ENCODE data around the gene CEP350. TPM values are rescaled to one million over a fixed set of nuclear protein-coding genes. Genes with fewer than 3 reads are reported as not detected.

The CEP350 gene
- total RNA-seq, 1 donor from 2014 or later: 31.1 TPM

- H3K4me3 ChIP-seq (ENCODE audit: low read depth, low read length): no peak overlapping the region
- DNase-seq (ENCODE audit: low read depth) (no peak), FAIRE-seq (no peak)
- TF ChIP-seq CTCF (IDR thresholded peaks at IDR 0.05; ENCODE audit: insufficient read depth, low read length, severe bottlenecking): no peak
- H3K27me3 ChIP-seq (ENCODE audit: control insufficient read depth, insufficient read depth, low read length): no peaks in the 10 kb centered on the region
- H3K36me3 ChIP-seq (ENCODE audit: control insufficient read depth, insufficient read depth, low read length): peaks cover 2% of the 10 kb centered on the region
These were observed 202.5 kb downstream of the CEP350 start for GRCh38 chr1:180157108-180157507.

GRCh38 chr1:180157576-180158057 lies 203.0 kb downstream of the CEP350 start:
- peaks cover 2% of the 10 kb centered on the region for H3K36me3 ChIP-seq (ENCODE audit: control insufficient read depth, insufficient read depth, low read length)
- FAIRE-seq: no peak
- DNase-seq (ENCODE audit: low read depth): peak; percentile 57
- TF ChIP-seq CTCF (IDR thresholded peaks at IDR 0.05; ENCODE audit: insufficient read depth, low read length, severe bottlenecking): no peak
- H3K4me3 ChIP-seq (ENCODE audit: low read depth, low read length): no peak overlapping the region
- no peaks in the 10 kb centered on the region for H3K27me3 ChIP-seq (ENCODE audit: control insufficient read depth, insufficient read depth, low read length)

- no peak for FAIRE-seq
- H3K4me3 ChIP-seq (ENCODE audit: low read depth, low read length): no peak overlapping the region
- no peak for TF ChIP-seq CTCF (IDR thresholded peaks at IDR 0.05; ENCODE audit: insufficient read depth, low read length, severe bottlenecking)
These were observed 203.8 kb downstream of the CEP350 start for GRCh38 chr1:180158149-180159147.

GRCh38 chr1:180160357-180160756 lies 205.7 kb downstream of the CEP350 start:
- TF ChIP-seq CTCF (IDR thresholded peaks at IDR 0.05; ENCODE audit: insufficient read depth, low read length, severe bottlenecking): no peak
- no peak overlapping the region for H3K4me3 ChIP-seq (ENCODE audit: low read depth, low read length)
- H3K27me3 ChIP-seq (ENCODE audit: control insufficient read depth, insufficient read depth, low read length): no peaks in the 10 kb centered on the region
- no peak for DNase-seq (ENCODE audit: low read depth)
- FAIRE-seq: no peak
- peaks cover 5% of the 10 kb centered on the region for H3K36me3 ChIP-seq (ENCODE audit: control insufficient read depth, insufficient read depth, low read length)

More at GRCh38 chr1:180158149-180159147, 203.8 kb downstream of the CEP350 start:
- Histone ChIP-seq H3K36me3 (ENCODE audit: control insufficient read depth, insufficient read depth, low read length) (peaks cover 2% of the 10 kb centered on the region), H3K27me3 (ENCODE audit: control insufficient read depth, insufficient read depth, low read length) (no peaks in the 10 kb centered on the region)
- DNase-seq (ENCODE audit: low read depth): no peak

GRCh38 chr1:180163041-180163440 lies 208.4 kb downstream of the CEP350 start:
- Histone ChIP-seq H3K27me3 (ENCODE audit: control insufficient read depth, insufficient read depth, low read length) (no peaks in the 10 kb centered on the region), H3K4me3 (ENCODE audit: low read depth, low read length) (no peak overlapping the region), H3K36me3 (ENCODE audit: control insufficient read depth, insufficient read depth, low read length) (peaks cover 5% of the 10 kb centered on the region)
- FAIRE-seq: no peak
- TF ChIP-seq CTCF (IDR thresholded peaks at IDR 0.05; ENCODE audit: insufficient read depth, low read length, severe bottlenecking): no peak
- no peak for DNase-seq (ENCODE audit: low read depth)

Other genes starting within 250 kb of the CEP350 start
- not detected in 2 replicates for gene FAM163A, start 211.5 kb upstream of the CEP350 start, total RNA-seq
- 48.8 and 64.2 TPM in 2 replicates for gene TOR1AIP2, start 77.0 kb upstream of the CEP350 start, total RNA-seq
- 16.1 and 26.4 TPM in 2 replicates for gene TOR1AIP1, start 72.5 kb upstream of the CEP350 start, total RNA-seq
- 134 and 196 TPM in 2 replicates for gene QSOX1, start 200.1 kb downstream of the CEP350 start, total RNA-seq